Neural progenitor cell (in vitro differentiated cells): ENCODE results near the gene POU2F2. TPM values are rescaled to one million over a fixed set of nuclear protein-coding genes. Genes with fewer than 3 reads are reported as not detected.

Experiments used
- DNase-seq: peaks from one replicate; pipeline ENCODE4 v3.0.0-alpha.2; 2016; ENCODE audit warnings: low spot score
- H2AFZ ChIP-seq: fragments of 200-600 bp; sonication (generic); replicated peaks from 2 replicates; pipeline ENCODE4 v1.6.1; 2016; ENCODE audit warnings: antibody characterized with exemption
- H3F3A ChIP-seq: fragments of 200-600 bp; sonication (generic); 2 replicates; pipeline ENCODE4 v1.6.1; 2016; ENCODE audit warnings: antibody characterized with exemption, low read depth
- H3K27ac ChIP-seq: fragments of 200-600 bp; sonication (generic); 2 replicates; pipeline ENCODE4 v1.5.1; 2016; ENCODE audit warnings: mild to moderate bottlenecking
- H3K27me3 ChIP-seq: fragments of 200-600 bp; sonication (generic); 2 replicates; pipeline ENCODE4 v1.6.1; 2016; ENCODE audit warnings: mild to moderate bottlenecking, moderate library complexity
- H3K36me3 ChIP-seq: fragments of 200-600 bp; sonication (generic); 2 replicates; pipeline ENCODE4 v1.5.1; 2016
- H3K4me1 ChIP-seq: fragments of 200-600 bp; sonication (generic); 2 replicates; pipeline ENCODE4 v1.6.1; 2016; ENCODE audit warnings: mixed run types
- H3K4me2 ChIP-seq: fragments of 200-600 bp; sonication (generic); 2 replicates; pipeline ENCODE4 v1.6.1; 2016
- H3K4me3 ChIP-seq: fragments of 200-600 bp; sonication (generic); 2 replicates; pipeline ENCODE4 v1.5.1; 2016
- H3K79me2 ChIP-seq: fragments of 200-600 bp; sonication (generic); 2 replicates; pipeline ENCODE4 v1.6.1; 2016; ENCODE audit warnings: low read depth
- H3K9ac ChIP-seq: fragments of 200-600 bp; sonication (generic); 2 replicates; pipeline ENCODE4 v1.6.1; 2016
- H3K9me3 ChIP-seq: fragments of 200-600 bp; sonication (generic); 2 replicates; pipeline ENCODE4 v1.5.1; 2016; ENCODE audit warnings: low read depth
- H4K20me1 ChIP-seq: fragments of 200-600 bp; sonication (generic); 2 replicates; pipeline ENCODE4 v1.6.1; 2016; ENCODE audit warnings: low read depth
- H3K27ac Mint-ChIP-seq: 3 replicates; pipeline ENCODE4 v1.8.0; 2021; ENCODE audit warnings: mixed read lengths
- H3K27me3 Mint-ChIP-seq: 2 replicates; pipeline ENCODE4 v1.8.0; 2022; ENCODE audit warnings: low read depth, mild to moderate bottlenecking, inconsistent platforms, moderate library complexity, mixed read lengths; ENCODE audit not compliant: insufficient read depth
- H3K36me3 Mint-ChIP-seq: 3 replicates; pipeline ENCODE4 v1.8.0; 2021; ENCODE audit warnings: mixed read lengths
- H3K4me1 Mint-ChIP-seq: 3 replicates; pipeline ENCODE4 v1.8.0; 2021; ENCODE audit warnings: mixed read lengths
- H3K4me3 Mint-ChIP-seq: 3 replicates; pipeline ENCODE4 v1.8.0; 2021; ENCODE audit warnings: mild to moderate bottlenecking, moderate library complexity, mixed read lengths
- H3K9me3 Mint-ChIP-seq: 3 replicates; pipeline ENCODE4 v1.8.0; 2020; ENCODE audit warnings: mixed read lengths
- EZH2 ChIP-seq: fragments of 200-600 bp; sonication (generic); IDR thresholded peaks from 2 replicates; pipeline ENCODE4 v1.6.1; 2017; ENCODE audit warnings: antibody characterized with exemption, mild to moderate bottlenecking, moderate library complexity
- EZH2phosphoT487 ChIP-seq: fragments of 200-600 bp; sonication (generic); IDR thresholded peaks from 2 replicates; pipeline ENCODE4 v1.6.1; 2017; ENCODE audit warnings: antibody characterized with exemption
- total RNA-seq: library from RNA; depleted of rRNA; stranded (reverse); fragments of >200 nt; gene quantifications from 2 replicates; pipeline ENCODE4 v1.2.3, GENCODE V29; 2015; ENCODE audit warnings: low replicate concordance
- TF ChIP-seq, protein P1 (sequence below): fragments of 200-600 bp; sonication (generic); IDR thresholded peaks from 2 replicates; pipeline ENCODE4 v1.5.1; 2017; ENCODE audit warnings: antibody characterized with exemption, mild to moderate bottlenecking

POU2F2 gene
- total RNA-seq, 1 donor from 2014 or later, result 0.69 TPM

GRCh38 chr19:42080764-42081375 lies 51.4 kb downstream of the POU2F2 start:
- DNase-seq, result no peak
- H3K4me1 Mint-ChIP-seq, result peaks cover 25% of the 10 kb centered on the region
- peaks cover 55% of the 10 kb centered on the region for H3K79me2 ChIP-seq
- peaks cover 20% of the 10 kb centered on the region for H3F3A ChIP-seq
- H2AFZ ChIP-seq, result no peak overlapping the region
- peaks cover 3% of the 10 kb centered on the region for H3K4me1 ChIP-seq
- H3K9me3 ChIP-seq, result no peaks in the 10 kb centered on the region
- no peak overlapping the region for H3K27ac Mint-ChIP-seq
- H3K9ac ChIP-seq, result no peak overlapping the region
- H3K27me3 Mint-ChIP-seq, result no peaks in the 10 kb centered on the region
- no peak overlapping the region for H3K4me3 Mint-ChIP-seq
- H3K27ac ChIP-seq, result no peak overlapping the region
- peaks cover 65% of the 10 kb centered on the region for H4K20me1 ChIP-seq
- no peak overlapping the region for H3K4me3 ChIP-seq
- H3K36me3 Mint-ChIP-seq, result peaks cover 29% of the 10 kb centered on the region
- H3K27me3 ChIP-seq, result no peaks in the 10 kb centered on the region
- H3K9me3 Mint-ChIP-seq, result no peaks in the 10 kb centered on the region
- no peak overlapping the region for H3K4me2 ChIP-seq
- TF ChIP-seq, protein P1, sequence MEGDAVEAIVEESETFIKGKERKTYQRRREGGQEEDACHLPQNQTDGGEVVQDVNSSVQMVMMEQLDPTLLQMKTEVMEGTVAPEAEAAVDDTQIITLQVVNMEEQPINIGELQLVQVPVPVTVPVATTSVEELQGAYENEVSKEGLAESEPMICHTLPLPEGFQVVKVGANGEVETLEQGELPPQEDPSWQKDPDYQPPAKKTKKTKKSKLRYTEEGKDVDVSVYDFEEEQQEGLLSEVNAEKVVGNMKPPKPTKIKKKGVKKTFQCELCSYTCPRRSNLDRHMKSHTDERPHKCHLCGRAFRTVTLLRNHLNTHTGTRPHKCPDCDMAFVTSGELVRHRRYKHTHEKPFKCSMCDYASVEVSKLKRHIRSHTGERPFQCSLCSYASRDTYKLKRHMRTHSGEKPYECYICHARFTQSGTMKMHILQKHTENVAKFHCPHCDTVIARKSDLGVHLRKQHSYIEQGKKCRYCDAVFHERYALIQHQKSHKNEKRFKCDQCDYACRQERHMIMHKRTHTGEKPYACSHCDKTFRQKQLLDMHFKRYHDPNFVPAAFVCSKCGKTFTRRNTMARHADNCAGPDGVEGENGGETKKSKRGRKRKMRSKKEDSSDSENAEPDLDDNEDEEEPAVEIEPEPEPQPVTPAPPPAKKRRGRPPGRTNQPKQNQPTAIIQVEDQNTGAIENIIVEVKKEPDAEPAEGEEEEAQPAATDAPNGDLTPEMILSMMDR, result no peak
- TF ChIP-seq EZH2phosphoT487 (no peak), EZH2 (no peak)
- H3K36me3 ChIP-seq, result no peaks in the 10 kb centered on the region

GRCh38 chr19:42079886-42080763 lies 52.1 kb downstream of the POU2F2 start:
- DNase-seq, result no peak
- H3K36me3 Mint-ChIP-seq, result peaks cover 29% of the 10 kb centered on the region
- H3K27ac Mint-ChIP-seq, result no peak overlapping the region
- no peaks in the 10 kb centered on the region for H3K9me3 Mint-ChIP-seq
- H2AFZ ChIP-seq, result no peak overlapping the region
- H3K79me2 ChIP-seq, result peaks cover 58% of the 10 kb centered on the region
- H3K4me2 ChIP-seq, result no peak overlapping the region
- H3K36me3 ChIP-seq, result no peaks in the 10 kb centered on the region
- TF ChIP-seq, protein P1, result no peak
- TF ChIP-seq EZH2 (no peak), EZH2phosphoT487 (no peak)
- H3K9ac ChIP-seq, result no peak overlapping the region
- no peak overlapping the region for H3K4me3 Mint-ChIP-seq
- H3K27ac ChIP-seq, result no peak overlapping the region
- no peaks in the 10 kb centered on the region for H3K27me3 ChIP-seq
- peaks cover 30% of the 10 kb centered on the region for H3K4me1 Mint-ChIP-seq
- no peak overlapping the region for H3K4me3 ChIP-seq
- no peaks in the 10 kb centered on the region for H3K9me3 ChIP-seq
- H3K4me1 ChIP-seq, result peaks cover 6% of the 10 kb centered on the region
- H4K20me1 ChIP-seq, result peaks cover 65% of the 10 kb centered on the region
- peaks cover 13% of the 10 kb centered on the region for H3F3A ChIP-seq
- H3K27me3 Mint-ChIP-seq, result no peaks in the 10 kb centered on the region

DNA sequence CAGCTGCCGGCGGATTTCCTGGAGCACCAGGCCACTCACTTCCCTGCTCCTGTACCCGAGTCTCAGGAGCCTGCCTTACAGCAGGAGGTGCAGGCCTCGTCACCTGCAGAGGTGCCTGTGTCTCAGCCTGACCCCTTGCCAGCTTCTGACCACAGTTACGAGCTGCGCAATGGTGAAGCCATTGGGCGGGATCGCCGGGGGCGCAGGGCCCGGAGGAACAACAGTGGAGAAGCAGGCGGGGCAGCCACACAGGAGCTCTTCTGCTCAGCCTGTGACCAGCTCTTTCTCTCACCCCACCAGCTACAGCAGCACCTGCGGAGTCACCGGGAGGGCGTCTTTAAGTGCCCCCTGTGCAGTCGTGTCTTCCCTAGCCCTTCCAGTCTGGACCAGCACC lies 53.0 kb downstream of the POU2F2 start:
- Histone ChIP-seq H3K9ac (no peak overlapping the region), H2AFZ (no peak overlapping the region), H3K4me3 (no peak overlapping the region), H3K4me1 (peaks cover 11% of the 10 kb centered on the region), H3F3A (peaks cover 13% of the 10 kb centered on the region), H3K79me2 (peaks cover 65% of the 10 kb centered on the region), H3K4me2 (no peak overlapping the region), H3K36me3 (no peaks in the 10 kb centered on the region), H4K20me1 (peaks cover 65% of the 10 kb centered on the region), H3K27ac (no peak overlapping the region), H3K9me3 (no peaks in the 10 kb centered on the region), H3K27me3 (no peaks in the 10 kb centered on the region)
- Mint-ChIP-seq H3K27me3 (no peaks in the 10 kb centered on the region), H3K36me3 (peaks cover 29% of the 10 kb centered on the region), H3K9me3 (no peaks in the 10 kb centered on the region), H3K4me1 (peaks cover 35% of the 10 kb centered on the region), H3K4me3 (peak overlapping the region; percentile 30), H3K27ac (no peak overlapping the region)
- DNase-seq, result no peak
- TF ChIP-seq, protein P1, result no peak
- TF ChIP-seq EZH2phosphoT487 (no peak), EZH2 (no peak)
